Endometrium (tissue), 2 donors: ENCODE measurements around the gene FGF22.
"Not testable (repeated sequence)": the region's sequence is repeated elsewhere in the genome, so short reads cannot be mapped to it uniquely, and the experiment has no call there.

Source experiments
- FAIRE-seq: peaks from 2 replicates; lab custom pipeline; 2012; peaks lifted over from hg19 to GRCh38; lab: Jason Lieb, UNC
- donor health status: control.
- donor health status: control.

The FGF22 gene

GRCh38 chr19:607301-608154, 32.2 kb upstream of the FGF22 start:
- FAIRE-seq: no peak

GRCh38 chr19:608155-609003, 31.3 kb upstream of the FGF22 start:
- no peak for FAIRE-seq

GRCh38 chr19:609004-609346, 30.7 kb upstream of the FGF22 start:
- FAIRE-seq: no peak

GRCh38 chr19:610071-610800, 29.4 kb upstream of the FGF22 start:
- FAIRE-seq: no peak

GRCh38 chr19:610801-611480, 28.7 kb upstream of the FGF22 start:
- no peak for FAIRE-seq

GRCh38 chr19:611481-611868, 28.2 kb upstream of the FGF22 start:
- no peak for FAIRE-seq

- FAIRE-seq: no peak
These were observed 26.7 kb upstream of the FGF22 start for GRCh38 chr19:612941-613340.

- no peak for FAIRE-seq
These were observed 25.7 kb upstream of the FGF22 start for GRCh38 chr19:613732-614567.

- no peak for FAIRE-seq
These were observed 24.1 kb upstream of the FGF22 start for GRCh38 chr19:615619-616018.

GRCh38 chr19:616062-616700, 23.5 kb upstream of the FGF22 start:
- FAIRE-seq: no peak

GRCh38 chr19:616747-617526, 22.7 kb upstream of the FGF22 start:
- FAIRE-seq: no peak

GRCh38 chr19:617551-618246, 22.0 kb upstream of the FGF22 start:
- FAIRE-seq: no peak

GRCh38 chr19:618247-618619, 21.4 kb upstream of the FGF22 start:
- FAIRE-seq: no peak

- FAIRE-seq: no peak
These were observed 20.9 kb upstream of the FGF22 start for GRCh38 chr19:618674-619285.

- no peak for FAIRE-seq
These were observed 20.2 kb upstream of the FGF22 start for GRCh38 chr19:619286-620002.

GRCh38 chr19:620166-620862, 19.4 kb upstream of the FGF22 start:
- FAIRE-seq: no peak

- FAIRE-seq: not testable (repeated sequence)
These were observed 18.5 kb upstream of the FGF22 start for GRCh38 chr19:621191-621590.

- FAIRE-seq: no peak
These were observed 17.9 kb upstream of the FGF22 start for GRCh38 chr19:621819-622218.
